ENCODE data around the gene OR1J1.

DNA sequence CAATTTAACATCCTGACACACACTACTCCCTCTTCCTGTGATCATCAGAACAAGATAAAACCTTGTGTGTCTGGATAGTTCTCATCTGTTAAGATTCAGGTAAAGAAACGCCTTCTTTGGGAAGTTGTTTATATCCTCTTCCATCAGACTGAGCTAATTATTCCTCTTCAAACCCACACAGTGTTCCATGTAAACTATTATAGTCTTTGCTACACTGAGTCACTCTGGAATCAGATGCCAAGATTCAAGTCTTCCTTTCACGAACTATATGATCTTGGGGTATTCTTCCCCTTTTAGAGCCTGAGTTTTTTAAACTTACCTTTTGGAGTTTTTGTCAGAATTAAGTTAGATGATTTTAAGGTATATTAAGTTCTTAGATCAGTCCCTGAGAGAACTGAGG is 2.0 kb downstream of the OR1J1 start:
- TF ChIP-seq POLR2A (IDR thresholded peaks at IDR 0.05; ENCODE audit: low read length) (no peak), GATA1 (IDR thresholded peaks at IDR 0.05; ENCODE audit: low read depth, low read length) (no peak)
